C4-2B (cell line): ENCODE results near the gene OR4F15.

ENCODE experiments used
- CTCF ChIP-seq: fragments of 450-650 bp; conservative IDR thresholded peaks from 2 replicates; pipeline ENCODE4 v1.5.1; 2017; ENCODE audit warnings: mild to moderate bottlenecking
- ZFX ChIP-seq: fragments of 450-650 bp; IDR thresholded peaks from 2 replicates; pipeline ENCODE4 v1.6.1; 2017

GRCh38 chr15:101828774-101829173, 16.8 kb downstream of the OR4F15 start:
- TF ChIP-seq CTCF, result no peak
- no peak for TF ChIP-seq ZFX
